Osteoblast (primary cell): Measurements from ENCODE around the gene KRT81. TPM values are rescaled to one million over a fixed set of nuclear protein-coding genes. Genes with fewer than 3 reads are reported as not detected.

Source experiments
- DNase-seq: peaks from one replicate; pipeline ENCODE4 v3.0.0; 2011; ENCODE audit warnings: low spot score, mixed read lengths; ENCODE audit not compliant: insufficient read length; ENCODE audit errors: missing footprints
- H2AFZ ChIP-seq: 2 replicates; pipeline ENCODE4 v1.6.0; 2011; ENCODE audit warnings: mild to moderate bottlenecking, low read length
- H3K27ac ChIP-seq: 2 replicates; pipeline ENCODE4 v1.5.1; 2011; ENCODE audit warnings: mild to moderate bottlenecking, low read depth, low read length, moderate library complexity
- H3K27me3 ChIP-seq: 2 replicates; pipeline ENCODE4 v1.6.0; 2012; ENCODE audit warnings: mild to moderate bottlenecking, control low read depth, inconsistent platforms, low read length, moderate library complexity; ENCODE audit not compliant: insufficient read depth
- H3K36me3 ChIP-seq: 2 replicates; pipeline ENCODE4 v1.5.1; 2011; ENCODE audit warnings: mild to moderate bottlenecking, low read length, control low read depth, moderate library complexity; ENCODE audit not compliant: insufficient read depth
- H3K4me1 ChIP-seq: 2 replicates; pipeline ENCODE4 v1.5.1; 2011; ENCODE audit warnings: mild to moderate bottlenecking, low read length, control low read depth, moderate library complexity; ENCODE audit not compliant: insufficient read depth
- H3K4me2 ChIP-seq: 2 replicates; pipeline ENCODE4 v1.6.0; 2011; ENCODE audit warnings: mild to moderate bottlenecking, low read length; ENCODE audit not compliant: insufficient read depth
- H3K4me3 ChIP-seq: fragments of 200-600 bp; sonication (generic); 3 replicates; pipeline ENCODE4 v1.5.1; 2012; ENCODE audit warnings: mild to moderate bottlenecking, low read length, inconsistent platforms; ENCODE audit not compliant: insufficient read depth
- H3K79me2 ChIP-seq: 2 replicates; pipeline ENCODE4 v1.6.0; 2012; ENCODE audit warnings: mild to moderate bottlenecking, low read length, control low read depth, inconsistent platforms; ENCODE audit not compliant: insufficient read depth
- H3K9me3 ChIP-seq: 2 replicates; pipeline ENCODE4 v1.5.1; 2011; ENCODE audit warnings: low read depth, low read length, control low read depth
- H4K20me1 ChIP-seq: 2 replicates; pipeline ENCODE4 v1.6.0; 2012; ENCODE audit warnings: mild to moderate bottlenecking, low read length, control low read depth; ENCODE audit not compliant: insufficient read depth
- CTCF ChIP-seq: IDR thresholded peaks from 2 replicates; pipeline ENCODE4 v1.5.1; 2011; ENCODE audit warnings: mild to moderate bottlenecking, low read depth, low read length, moderate library complexity; ENCODE audit errors: extremely low read depth
- total RNA-seq: library from RNA; depleted of rRNA; stranded (reverse); fragments of >200 nt; gene quantifications from 2 replicates; pipeline ENCODE4 v1.2.3, GENCODE V29; 2012

Gene KRT81
- total RNA-seq, 1 donor, result not detected

GRCh38 chr12:52243856-52244614, 47.3 kb downstream of the KRT81 start:
- no peaks in the 10 kb centered on the region for H3K27me3 ChIP-seq
- peaks cover 37% of the 10 kb centered on the region for H3K4me1 ChIP-seq
- no peak overlapping the region for H3K4me3 ChIP-seq
- no peaks in the 10 kb centered on the region for H4K20me1 ChIP-seq
- peak overlapping the region; percentile 70 for H3K27ac ChIP-seq
- H3K9me3 ChIP-seq, result no peaks in the 10 kb centered on the region
- no peaks in the 10 kb centered on the region for H3K79me2 ChIP-seq
- TF ChIP-seq CTCF, result no peak
- H2AFZ ChIP-seq, result peak overlapping the region; percentile 78
- DNase-seq, result peak; percentile 100
- no peaks in the 10 kb centered on the region for H3K36me3 ChIP-seq
- H3K4me2 ChIP-seq, result peak overlapping the region; percentile 41

GRCh38 chr12:52243259-52243855, 48.0 kb downstream of the KRT81 start:
- H3K4me3 ChIP-seq, result no peak overlapping the region
- no peaks in the 10 kb centered on the region for H3K9me3 ChIP-seq
- no peaks in the 10 kb centered on the region for H3K79me2 ChIP-seq
- peak overlapping the region; percentile 78 for H2AFZ ChIP-seq
- DNase-seq, result peak; percentile 55
- H3K36me3 ChIP-seq, result no peaks in the 10 kb centered on the region
- peaks cover 38% of the 10 kb centered on the region for H3K4me1 ChIP-seq
- peak overlapping the region; percentile 70 for H3K27ac ChIP-seq
- no peak for TF ChIP-seq CTCF
- no peaks in the 10 kb centered on the region for H3K27me3 ChIP-seq
- peak overlapping the region; percentile 41 for H3K4me2 ChIP-seq
- H4K20me1 ChIP-seq, result no peaks in the 10 kb centered on the region

GRCh38 chr12:52242442-52243258, 48.7 kb downstream of the KRT81 start:
- peaks cover 44% of the 10 kb centered on the region for H3K4me1 ChIP-seq
- peak; percentile 56 for DNase-seq
- H3K4me3 ChIP-seq, result no peak overlapping the region
- no peak overlapping the region for H3K27ac ChIP-seq
- no peaks in the 10 kb centered on the region for H3K79me2 ChIP-seq
- no peaks in the 10 kb centered on the region for H3K27me3 ChIP-seq
- no peaks in the 10 kb centered on the region for H4K20me1 ChIP-seq
- no peak for TF ChIP-seq CTCF
- H3K9me3 ChIP-seq, result no peaks in the 10 kb centered on the region
- H2AFZ ChIP-seq, result no peak overlapping the region
- H3K4me2 ChIP-seq, result no peak overlapping the region
- H3K36me3 ChIP-seq, result no peaks in the 10 kb centered on the region
